NK-92 treated with Interleukin-12 subunit alpha and Interleukin-12 subunit beta, amount 100 ng/mL, for 24 hours (cell line): Measurements from ENCODE around the gene DPH1.
"Not testable (repeated sequence)": the region's sequence is repeated elsewhere in the genome, so short reads cannot be mapped to it uniquely, and the experiment has no call there.

ENCODE experiments used
- DNase-seq: peaks from one replicate; lab custom pipeline; 2025; lab: John Stamatoyannopoulos, UW

Gene DPH1

DNA sequence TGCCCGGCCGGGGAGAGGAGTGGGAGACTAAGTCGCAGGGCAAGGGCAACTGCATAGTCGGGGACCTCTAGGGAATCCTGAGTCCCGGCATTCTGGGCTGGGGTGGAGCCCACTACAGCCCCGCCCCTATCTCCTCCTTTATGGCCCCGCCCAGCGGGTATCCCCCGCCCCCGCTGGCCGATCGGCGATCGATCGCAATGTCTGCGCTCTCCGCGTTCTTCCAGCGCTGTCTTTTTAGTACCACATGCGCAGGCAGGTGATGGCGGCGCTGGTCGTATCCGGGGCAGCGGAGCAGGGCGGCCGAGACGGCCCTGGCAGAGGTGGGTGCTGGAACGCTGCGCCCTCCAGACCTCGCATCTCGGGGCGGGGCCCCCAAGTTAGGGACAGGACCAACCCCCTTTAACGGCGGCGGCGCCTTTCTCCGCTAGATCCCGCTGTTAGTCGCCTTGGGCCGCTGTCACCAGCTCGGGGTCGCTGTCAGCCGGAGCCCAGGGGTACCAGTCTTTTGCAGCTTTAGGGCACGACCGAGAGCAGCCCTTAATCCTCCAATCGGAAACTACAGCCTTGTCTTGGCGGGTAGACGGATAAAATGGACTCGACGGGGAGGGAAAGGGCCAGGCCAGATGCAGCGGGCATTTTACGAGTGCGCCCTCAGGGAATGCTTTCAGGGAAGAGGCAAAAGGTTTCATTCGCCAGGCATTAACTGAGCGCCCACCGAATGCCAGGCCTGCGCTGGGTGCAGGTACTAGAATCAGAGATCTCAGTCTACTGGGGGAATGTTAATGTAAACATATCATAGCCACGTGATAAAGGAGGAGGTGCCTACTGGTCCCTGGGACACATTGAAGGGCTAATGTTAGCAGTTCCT is at the start of gene DPH1:
DPH1 (plus strand) TSS at position 243 of the 868 bp plus-strand sequence; CDS start at position 260, 17 bp downstream.
- DNase-seq, result peak; percentile 65

- no peak for DNase-seq
Observed at GRCh38 chr17:1980665-1981250, 49.2 kb upstream of the DPH1 start.

DNA sequence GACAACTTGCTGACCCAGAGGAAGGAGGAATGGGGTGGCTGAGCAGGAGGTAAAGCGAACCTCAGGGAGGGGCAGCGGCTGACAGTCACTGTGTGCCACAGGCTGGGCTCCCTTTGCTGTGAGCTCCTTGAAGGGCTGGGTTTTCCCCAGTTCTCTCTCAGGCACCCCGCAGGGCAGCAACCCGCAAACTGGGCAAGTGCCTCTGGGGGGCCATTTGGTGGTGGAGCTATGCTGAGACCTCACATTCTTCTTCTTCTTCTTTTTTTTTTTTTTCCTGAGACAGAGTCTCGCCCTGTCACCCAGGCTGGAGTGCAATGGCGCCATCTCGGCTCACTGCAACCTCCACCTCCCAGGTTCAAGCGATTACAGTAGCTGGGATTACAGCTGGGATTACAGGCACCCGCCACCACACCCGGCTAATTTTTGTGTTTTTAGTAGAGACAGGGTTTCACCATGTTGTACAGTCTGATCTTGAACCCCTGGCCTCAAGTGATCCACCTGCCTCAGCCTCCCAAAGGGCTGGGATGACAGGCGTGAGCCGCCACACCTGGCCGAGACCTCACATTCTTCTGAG is 47.1 kb upstream of the DPH1 start:
- not testable (repeated sequence) for DNase-seq

- DNase-seq, result no peak
Observed at GRCh38 chr17:1985093-1985492, 44.9 kb upstream of the DPH1 start.

GRCh38 chr17:1985686-1986085 is 44.3 kb upstream of the DPH1 start:
- no peak for DNase-seq

GRCh38 chr17:1986783-1987451 is 43.0 kb upstream of the DPH1 start:
- DNase-seq, result no peak

DNA sequence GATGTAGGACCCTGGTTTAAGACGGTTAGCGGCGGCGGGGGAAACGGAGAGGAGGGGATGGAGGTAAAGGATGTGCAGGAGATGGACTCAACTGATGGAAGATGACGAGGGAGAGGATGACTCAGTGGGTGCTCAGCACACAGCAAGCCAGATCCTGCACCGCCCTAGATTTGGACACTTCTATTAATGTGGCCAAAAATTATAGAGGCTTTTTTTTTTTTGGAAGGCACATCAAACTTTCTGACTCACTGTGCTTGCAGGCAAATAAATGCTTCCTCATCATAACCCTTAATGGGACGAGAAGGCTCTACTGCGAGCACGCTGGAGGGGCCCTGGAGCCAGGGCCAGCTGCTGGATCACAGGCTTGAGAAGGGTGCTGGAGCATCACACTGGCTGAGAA is 40.8 kb upstream of the DPH1 start:
- no peak for DNase-seq

GRCh38 chr17:1992541-1992940 is 37.4 kb upstream of the DPH1 start:
- no peak for DNase-seq

DNA sequence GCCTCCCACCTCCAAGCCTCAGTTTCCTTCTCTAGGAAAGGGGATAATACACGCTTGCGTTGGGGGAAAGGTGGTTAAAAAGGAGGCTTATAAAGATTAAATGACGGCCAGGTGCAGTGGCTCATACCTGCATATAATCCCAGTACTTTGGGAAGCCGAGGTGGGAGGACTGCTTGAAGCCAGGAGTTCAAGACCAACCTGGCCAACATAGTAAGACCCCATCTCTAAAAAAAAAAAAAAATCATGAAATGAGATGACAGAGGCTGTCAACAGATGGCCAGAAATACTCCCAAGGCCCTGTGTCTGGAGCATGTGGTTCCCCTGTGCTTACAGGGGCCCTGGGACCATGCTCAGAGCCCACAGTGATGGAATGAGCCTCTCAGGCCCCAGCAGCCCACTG is 35.2 kb upstream of the DPH1 start:
- no peak for DNase-seq

DNA sequence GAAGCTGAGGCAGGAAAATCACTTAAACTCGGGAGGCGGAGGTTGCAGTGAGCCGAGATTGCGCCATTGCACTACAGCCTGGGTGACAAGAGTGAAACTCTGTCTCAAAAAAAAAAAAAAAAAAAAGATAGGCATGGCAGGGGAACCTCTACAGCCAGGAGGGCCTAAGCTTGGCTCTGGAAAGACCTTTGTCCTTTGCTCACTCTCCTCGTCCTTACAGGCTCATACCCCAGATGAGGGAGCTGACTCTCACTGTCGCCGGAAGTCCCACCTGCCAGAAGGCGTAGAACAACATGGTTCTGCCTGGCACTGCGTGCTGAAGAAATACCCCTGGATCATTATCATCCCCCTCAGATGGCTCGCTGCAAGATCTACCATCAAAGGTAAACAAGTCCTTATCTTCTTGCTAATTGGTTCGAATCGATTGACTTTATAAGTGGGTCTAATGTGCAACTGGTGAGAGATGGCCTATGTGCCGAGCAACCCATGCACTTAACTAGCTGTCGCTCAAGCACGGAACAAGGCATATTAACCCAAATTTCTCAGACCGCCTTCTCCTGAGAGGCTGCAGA is 34.5 kb upstream of the DPH1 start:
- DNase-seq, result no peak

- DNase-seq, result no peak
Observed at GRCh38 chr17:1995907-1996799, 33.8 kb upstream of the DPH1 start.

DNA sequence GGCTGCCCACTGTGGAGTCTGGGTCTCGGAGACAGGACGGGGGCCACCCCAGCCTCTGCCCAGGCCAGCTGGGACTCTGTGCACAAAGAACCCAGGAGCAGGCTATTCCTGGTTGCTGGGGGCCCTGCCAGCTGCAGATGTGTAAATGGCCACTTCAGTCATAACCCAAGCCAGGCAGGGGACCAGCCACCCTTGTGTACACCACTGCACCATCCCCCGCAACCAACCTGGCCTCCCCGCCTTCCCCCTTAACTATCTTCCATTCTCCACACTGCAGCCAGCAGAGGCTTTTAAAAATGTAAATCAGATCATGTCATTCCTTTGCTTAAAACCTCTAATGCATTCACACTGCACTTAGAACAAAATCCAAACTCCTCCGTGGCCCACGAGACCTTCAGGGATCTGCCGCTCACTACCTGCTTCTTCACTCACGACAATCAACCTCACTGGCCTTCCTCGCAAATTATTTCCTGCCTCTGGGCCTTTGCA is 33.1 kb upstream of the DPH1 start:
- no peak for DNase-seq

DNA sequence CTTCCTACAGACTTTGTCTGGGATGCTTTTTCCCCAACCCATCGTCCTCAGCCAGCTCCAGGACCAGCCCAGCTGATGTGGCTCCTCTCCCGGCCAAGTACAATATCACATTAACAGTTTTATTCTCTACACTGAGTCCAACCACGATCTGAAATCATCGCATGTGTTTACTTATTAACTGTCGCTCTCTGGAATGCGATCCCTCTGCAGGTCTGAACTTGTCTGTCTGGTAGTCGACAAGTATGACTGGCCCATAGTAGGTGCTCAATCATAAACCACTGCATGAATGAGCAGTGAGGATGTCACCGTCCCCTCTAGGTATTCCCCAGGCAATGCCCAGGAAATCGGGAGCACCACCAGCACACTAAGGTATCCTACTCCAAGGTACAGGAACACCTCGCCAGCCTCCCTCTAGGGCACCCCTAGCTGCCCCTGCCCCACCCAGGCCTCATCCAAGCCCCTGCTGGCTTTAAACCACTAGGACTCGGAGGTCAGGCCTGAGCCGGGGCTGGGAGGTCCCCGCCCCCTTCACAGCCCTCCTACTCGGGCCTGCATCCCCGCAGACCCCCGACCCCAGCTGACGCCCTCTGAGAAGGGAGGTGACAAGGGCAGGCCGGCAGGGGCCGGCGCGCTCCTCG is 32.5 kb upstream of the DPH1 start:
- DNase-seq, result no peak

DNA sequence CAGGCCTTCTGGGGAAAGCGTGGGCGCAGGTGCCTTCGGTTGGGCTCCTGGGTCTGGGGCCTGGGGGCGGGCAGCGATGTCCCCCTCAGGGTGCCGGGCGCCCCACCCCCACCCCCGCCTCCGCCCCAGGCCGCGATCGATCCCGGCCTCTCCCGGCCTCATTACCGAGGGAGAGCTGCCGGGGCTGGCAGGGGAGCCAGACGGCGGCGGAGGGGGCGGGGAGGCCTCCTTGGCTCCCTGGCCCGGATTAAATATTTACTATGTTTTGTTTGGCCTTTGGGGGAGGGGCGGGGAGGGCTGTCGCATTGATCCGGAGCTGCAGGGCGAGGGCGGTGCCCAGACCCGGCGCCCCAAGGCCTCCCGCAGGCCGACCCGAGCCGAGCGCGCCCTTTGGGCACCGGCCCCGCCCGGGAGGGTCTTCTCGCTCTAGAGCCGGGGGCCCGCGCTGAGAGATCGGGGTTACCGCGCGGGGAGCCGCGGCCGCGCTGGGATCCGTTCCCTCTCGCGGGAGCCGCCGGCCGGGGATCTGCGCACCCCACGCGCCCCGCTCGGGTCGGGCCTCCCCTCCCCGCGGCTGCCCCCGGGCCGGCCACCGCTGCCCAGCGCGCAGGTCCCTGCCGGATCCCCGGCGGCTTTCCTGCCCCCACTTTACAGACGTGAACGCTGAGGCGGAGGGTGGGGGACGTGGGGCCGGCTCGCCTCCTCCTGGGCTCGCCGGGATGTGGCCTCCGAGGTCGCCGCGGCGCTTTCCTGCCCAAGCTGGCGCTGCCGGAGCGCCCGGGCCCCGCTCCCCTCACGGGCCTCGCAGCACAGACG is 31.8 kb upstream of the DPH1 start:
- no peak for DNase-seq

- no peak for DNase-seq
Observed at GRCh38 chr17:1999557-2000251, 30.2 kb upstream of the DPH1 start.

- DNase-seq, result no peak
Observed at GRCh38 chr17:2002767-2003329, 27.1 kb upstream of the DPH1 start.

DNA sequence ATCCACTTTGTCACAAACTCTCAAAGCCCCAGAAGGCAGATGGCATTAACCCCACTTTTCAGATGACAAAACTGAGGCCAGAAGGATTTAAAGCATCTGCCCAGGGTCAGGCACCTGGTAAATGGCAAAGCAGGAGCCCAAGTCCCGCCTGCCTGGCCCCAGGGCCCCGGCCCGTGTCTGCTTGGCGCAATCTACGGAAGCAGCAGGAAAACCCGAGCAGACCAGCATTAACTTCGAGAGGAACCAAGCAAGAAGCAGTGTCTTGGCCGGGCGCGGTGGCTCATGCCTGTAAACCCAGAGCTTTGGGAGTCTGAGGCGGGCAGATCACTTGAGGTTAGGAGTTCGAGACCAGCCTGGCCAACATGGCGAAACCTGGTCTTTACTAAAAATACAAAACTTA is 26.4 kb upstream of the DPH1 start:
- no peak for DNase-seq

GRCh38 chr17:2004435-2004952 is 25.5 kb upstream of the DPH1 start:
- no peak for DNase-seq
